Gastroesophageal sphincter (tissue), 4 donors: ENCODE measurements around the gene GRK5. TPM values are rescaled to one million over a fixed set of nuclear protein-coding genes. Genes with fewer than 3 reads are reported as not detected.

Source experiments
- ATAC-seq: fragments of 150-250 bp; one replicate; pipeline ENCODE4 v1.9.1; 2016; ENCODE audit warnings: mild to moderate bottlenecking, moderate library complexity
- H3K27ac ChIP-seq, 4 donors: fragments of 200-600 bp; sonication (generic) in 3 of 4; 1 replicate in 3 of 4; 2 replicates in 1 of 4; pipeline ENCODE4 v1.5.1; 2016 to 2019
- H3K27me3 ChIP-seq: fragments of 200-600 bp; sonication (generic); one replicate; pipeline ENCODE4 v1.5.1; 2019
- H3K36me3 ChIP-seq, 2 donors: fragments of 200-600 bp; sonication (generic); one replicate each; pipeline ENCODE4 v1.5.1; 2019; ENCODE audit warnings: control low read depth in 1 of 2
- H3K4me1 ChIP-seq, 3 donors: fragments of 200-600 bp; sonication (generic); 1 replicate in 2 of 3; 2 replicates in 1 of 3; pipeline ENCODE4 v1.5.1; 2016 to 2019; ENCODE audit warnings: control low read depth in 2 of 3
- H3K4me3 ChIP-seq, 2 donors: fragments of 200-600 bp; sonication (generic); one replicate each; pipeline ENCODE4 v1.5.1; 2019; ENCODE audit warnings: mild to moderate bottlenecking in 1 of 2, moderate library complexity in 1 of 2
- H3K9me3 ChIP-seq, 3 donors: fragments of 200-600 bp; sonication (generic); one replicate each; pipeline ENCODE4 v1.5.1; 2017 to 2019; ENCODE audit warnings: control low read depth in 2 of 3
- EP300 ChIP-seq: sonication (generic); formaldehyde crosslinking; IDR thresholded peaks from one replicate; pipeline ENCODE4 v1.6.1; 2017; ENCODE audit warnings: antibody characterized with exemption, mild to moderate bottlenecking
- POLR2A ChIP-seq, 2 donors: fragments of 450-650 bp; IDR thresholded peaks; one replicate each; pipeline ENCODE4 v1.6.1; 2017; ENCODE audit warnings: antibody characterized with exemption in 2 of 2, mild to moderate bottlenecking in 2 of 2, moderate library complexity in 1 of 2
- POLR2AphosphoS5 ChIP-seq: sonication (generic); formaldehyde crosslinking; IDR thresholded peaks from one replicate; pipeline ENCODE4 v1.6.1; 2017; ENCODE audit warnings: antibody characterized with exemption
- WGBS, 2 donors: methylation state at CpG; one replicate each; pipeline ENCODE4 v1.1.5; 2018; ENCODE audit warnings: low coverage in 1 of 2; 5-methylcytosine and 5-hydroxymethylcytosine counted together
- total RNA-seq, 4 donors: library from RNA; depleted of rRNA; stranded (reverse); fragments of >200 nt; gene quantifications; one replicate each; pipeline ENCODE4 v1.1.0, GENCODE V29; 2016
- TF ChIP-seq, protein P1 (sequence below), 4 experiments: fragments of 200-600 bp in 2 of 4; fragments of 450-650 bp in 2 of 4; sonication (generic) in 1 of 4; IDR thresholded peaks; one replicate each; pipeline ENCODE4 v1.5.1; 2017 to 2019; ENCODE audit warnings: antibody characterized with exemption in 4 of 4, mild to moderate bottlenecking in 2 of 4, moderate library complexity in 2 of 4

GRK5 gene
- total RNA-seq, 4 donors from 2014 or later = 28.8 to 71.6 (median 47.7) TPM

DNA sequence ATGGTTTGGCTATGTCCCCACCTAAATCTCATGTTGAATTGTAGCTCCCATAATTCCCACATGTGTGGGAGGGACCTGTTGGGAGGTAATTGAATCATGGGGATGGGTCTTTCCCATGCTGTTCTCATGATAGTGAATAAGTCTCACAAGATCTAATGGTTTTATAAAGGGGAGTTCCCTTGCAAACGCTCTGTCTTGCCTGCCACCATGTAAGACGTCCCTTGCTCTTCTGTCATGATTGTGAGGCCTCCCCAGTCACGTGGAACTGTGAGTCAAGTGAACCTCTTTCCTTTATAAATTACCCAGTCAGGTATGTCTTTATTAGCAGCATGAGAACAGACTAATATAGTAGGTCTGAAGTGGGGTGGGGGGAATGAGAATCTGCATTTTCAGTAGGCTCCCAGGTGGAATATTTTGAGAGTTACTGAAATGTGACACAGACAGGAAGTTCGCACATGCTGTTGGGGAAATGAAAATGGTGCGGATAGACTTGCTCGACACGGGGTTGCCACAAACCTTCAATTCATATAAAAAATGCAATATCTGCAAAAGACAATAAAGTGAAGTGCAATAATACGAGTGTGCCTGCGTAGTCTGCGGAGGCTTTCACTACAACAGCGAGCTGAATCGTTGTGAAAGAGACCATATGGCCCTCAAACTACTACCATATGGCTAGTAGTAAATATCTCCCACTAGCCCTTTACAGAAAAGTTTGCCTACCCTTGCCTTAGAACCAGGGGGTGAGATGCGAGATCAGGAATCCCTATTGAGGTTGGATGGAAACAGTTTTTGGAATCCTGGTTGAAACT, 166.1 kb downstream of the GRK5 start:
- 89 to 95% methylated on average over 10 to 12 of the region's 13 CpGs for WGBS, 2 donors
- H3K27ac ChIP-seq = peak overlapping the region in 2 of 4 donors; percentile 7 to 37
- no peak for TF ChIP-seq POLR2AphosphoS5
- TF ChIP-seq POLR2A (IDR thresholded peaks at IDR 0.05) = no peak
- TF ChIP-seq, protein P1, sequence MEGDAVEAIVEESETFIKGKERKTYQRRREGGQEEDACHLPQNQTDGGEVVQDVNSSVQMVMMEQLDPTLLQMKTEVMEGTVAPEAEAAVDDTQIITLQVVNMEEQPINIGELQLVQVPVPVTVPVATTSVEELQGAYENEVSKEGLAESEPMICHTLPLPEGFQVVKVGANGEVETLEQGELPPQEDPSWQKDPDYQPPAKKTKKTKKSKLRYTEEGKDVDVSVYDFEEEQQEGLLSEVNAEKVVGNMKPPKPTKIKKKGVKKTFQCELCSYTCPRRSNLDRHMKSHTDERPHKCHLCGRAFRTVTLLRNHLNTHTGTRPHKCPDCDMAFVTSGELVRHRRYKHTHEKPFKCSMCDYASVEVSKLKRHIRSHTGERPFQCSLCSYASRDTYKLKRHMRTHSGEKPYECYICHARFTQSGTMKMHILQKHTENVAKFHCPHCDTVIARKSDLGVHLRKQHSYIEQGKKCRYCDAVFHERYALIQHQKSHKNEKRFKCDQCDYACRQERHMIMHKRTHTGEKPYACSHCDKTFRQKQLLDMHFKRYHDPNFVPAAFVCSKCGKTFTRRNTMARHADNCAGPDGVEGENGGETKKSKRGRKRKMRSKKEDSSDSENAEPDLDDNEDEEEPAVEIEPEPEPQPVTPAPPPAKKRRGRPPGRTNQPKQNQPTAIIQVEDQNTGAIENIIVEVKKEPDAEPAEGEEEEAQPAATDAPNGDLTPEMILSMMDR (IDR thresholded peaks at IDR 0.05) = no peak
- TF ChIP-seq EP300 = no peak

DNA sequence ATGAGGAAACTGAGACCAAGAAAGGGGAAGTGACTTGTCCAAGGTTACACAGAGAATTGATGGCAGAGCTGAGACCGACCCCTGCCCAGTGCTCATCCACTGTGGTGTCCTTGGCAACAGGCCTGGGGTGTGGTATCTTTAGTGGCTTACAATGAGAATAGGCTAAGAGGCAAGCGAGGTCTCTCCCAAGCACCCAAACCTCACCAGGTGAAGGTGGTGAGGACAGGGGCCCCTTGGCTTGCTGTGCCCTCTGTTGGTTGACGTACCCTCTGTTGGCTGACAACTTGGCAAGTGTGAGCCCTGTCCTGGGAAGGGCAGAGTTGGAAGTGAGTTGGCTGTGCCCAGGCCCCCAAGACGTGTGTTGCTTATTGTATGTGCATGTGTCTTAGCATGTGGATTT, 166.9 kb downstream of the GRK5 start:
- WGBS, 2 donors = 90 to 96% methylated on average over 2 to 3 of the region's 4 CpGs
- TF ChIP-seq POLR2A (IDR thresholded peaks at IDR 0.05) (no peak), POLR2AphosphoS5 (no peak), EP300 (no peak)
- TF ChIP-seq, protein P1 (IDR thresholded peaks at IDR 0.05) = no peak
- Histone ChIP-seq H3K27ac (peak overlapping the region in 2 of 4 donors; percentile 7 to 37), H3K4me1 (peaks cover 0 to 79% (median 44%) of the 10 kb centered on the region in 3 donors), H3K27me3 (no peaks in the 10 kb centered on the region), H3K9me3 (no peaks in the 10 kb centered on the region), H3K36me3 (no peaks in the 10 kb centered on the region), H3K4me3 (no peak overlapping the region)
- no peak for ATAC-seq

More for the DNA sequence above, 166.1 kb downstream of the GRK5 start:
- Histone ChIP-seq H3K4me1 (peaks cover 0 to 79% (median 51%) of the 10 kb centered on the region in 3 donors), H3K36me3 (no peaks in the 10 kb centered on the region), H3K27me3 (no peaks in the 10 kb centered on the region), H3K4me3 (no peak overlapping the region), H3K9me3 (no peaks in the 10 kb centered on the region)
- ATAC-seq = no peak

DNA sequence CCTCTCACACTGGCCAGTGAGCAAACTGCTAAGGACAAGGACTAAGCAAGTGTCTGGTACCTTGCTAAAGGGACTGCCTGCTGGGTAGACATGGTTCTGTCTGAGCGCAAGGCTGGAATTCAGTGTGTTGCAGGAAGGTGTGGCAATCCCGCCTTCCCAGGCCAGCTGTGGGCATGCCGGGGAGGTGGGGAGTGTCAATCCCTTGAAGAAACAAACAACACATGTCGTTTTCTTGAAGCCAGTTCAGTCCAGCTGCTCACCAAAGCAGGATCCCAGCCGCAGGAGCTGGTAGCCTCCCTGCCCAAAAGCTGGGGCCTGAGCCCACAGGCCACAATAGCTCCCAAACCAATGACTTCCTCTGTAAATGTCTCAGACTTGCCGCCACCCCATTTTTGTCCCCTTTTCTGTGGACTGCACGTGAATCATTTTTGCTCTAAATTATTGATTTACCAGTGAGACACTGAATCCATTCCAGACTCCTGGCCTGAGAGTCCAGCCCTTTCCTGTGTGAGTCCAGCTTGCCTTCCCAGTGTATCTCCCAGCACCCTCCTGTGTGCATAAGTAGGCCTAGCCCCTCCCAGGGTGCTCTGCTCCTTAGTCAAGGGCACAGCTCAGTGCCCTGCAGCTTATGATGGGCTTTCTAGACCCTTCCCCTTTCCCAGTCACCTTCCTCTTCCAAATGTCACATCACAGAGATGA, 168.4 kb downstream of the GRK5 start:
- ATAC-seq = peak; percentile 62
- H3K36me3 ChIP-seq = peaks cover 0 to 7% of the 10 kb centered on the region in 2 donors
- no peaks in the 10 kb centered on the region for H3K9me3 ChIP-seq
- WGBS, 2 donors = 50 to 75% methylated on average over 2 to 6 of the region's 7 CpGs
- TF ChIP-seq EP300 (no peak), POLR2A (IDR thresholded peaks at IDR 0.05) (no peak), POLR2AphosphoS5 (peak; percentile 14)
- TF ChIP-seq, protein P1 (IDR thresholded peaks at IDR 0.05) = no peak
- peak overlapping the region in 3 of 4 donors; percentile 53 to 73 (median 58) for H3K27ac ChIP-seq
- peaks cover 0 to 73% (median 36%) of the 10 kb centered on the region in 3 donors for H3K4me1 ChIP-seq
- H3K4me3 ChIP-seq = no peak overlapping the region
- H3K27me3 ChIP-seq = no peaks in the 10 kb centered on the region

DNA sequence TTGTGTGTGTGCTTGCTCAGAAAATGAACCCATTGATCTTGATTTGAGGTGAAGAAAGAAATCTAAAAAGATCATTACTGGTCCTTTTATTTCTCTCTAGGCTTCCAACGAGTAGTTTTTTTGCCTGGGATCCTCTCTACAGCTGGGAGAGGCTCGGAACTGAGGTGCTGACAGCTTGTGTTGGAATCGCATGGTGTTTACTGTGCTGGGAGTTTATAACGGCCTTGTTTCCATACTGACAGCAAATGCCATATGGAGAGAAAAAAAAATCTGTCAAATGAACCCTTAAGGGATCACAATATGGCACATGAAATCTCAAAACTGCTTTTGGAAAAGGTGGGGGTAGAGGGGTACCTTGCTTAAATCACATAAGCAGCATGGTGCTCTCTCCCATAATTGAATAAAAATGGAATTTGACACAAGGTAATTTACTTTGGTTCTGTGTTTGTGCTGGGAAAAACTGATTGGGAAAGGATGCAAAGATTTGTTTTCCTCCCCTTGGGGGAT, 170.1 kb downstream of the GRK5 start:
- no peak for ATAC-seq
- no peak overlapping the region for H3K4me3 ChIP-seq
- peaks cover 0 to 57% (median 25%) of the 10 kb centered on the region in 3 donors for H3K4me1 ChIP-seq
- peaks cover 0 to 22% of the 10 kb centered on the region in 2 donors for H3K36me3 ChIP-seq
- H3K9me3 ChIP-seq = no peaks in the 10 kb centered on the region
- no peak for TF ChIP-seq POLR2AphosphoS5
- TF ChIP-seq POLR2A (IDR thresholded peaks at IDR 0.05) = no peak
- TF ChIP-seq, protein P1 (IDR thresholded peaks at IDR 0.05) = no peak
- TF ChIP-seq EP300 = no peak
- WGBS, 2 donors = 11 to 37% methylated on average over 3 to 4 of the region's 4 CpGs
- H3K27me3 ChIP-seq = no peaks in the 10 kb centered on the region
- H3K27ac ChIP-seq = peak overlapping the region in 3 of 4 donors; percentile 16 to 53 (median 17)
